Subcutaneous adipose tissue (tissue), 4 donors: Measurements from ENCODE around the gene SAP30L. TPM values are rescaled to one million over a fixed set of nuclear protein-coding genes. Genes with fewer than 3 reads are reported as not detected.

Source experiments
- total RNA-seq, 4 donors: library from RNA; depleted of rRNA; stranded (reverse); fragments of >200 nt; gene quantifications; one replicate each; pipeline ENCODE4 v1.1.0, GENCODE V29; 2016
- TF ChIP-seq, protein P1 (sequence below): fragments of 450-650 bp; IDR thresholded peaks from one replicate; pipeline ENCODE4 v1.5.1; 2016; ENCODE audit warnings: low read depth, mild to moderate bottlenecking, control low read depth, antibody characterized with exemption, moderate library complexity

Gene SAP30L
- total RNA-seq, 4 donors from 2014 or later: 22.2 to 43.6 (median 27.6) TPM

DNA sequence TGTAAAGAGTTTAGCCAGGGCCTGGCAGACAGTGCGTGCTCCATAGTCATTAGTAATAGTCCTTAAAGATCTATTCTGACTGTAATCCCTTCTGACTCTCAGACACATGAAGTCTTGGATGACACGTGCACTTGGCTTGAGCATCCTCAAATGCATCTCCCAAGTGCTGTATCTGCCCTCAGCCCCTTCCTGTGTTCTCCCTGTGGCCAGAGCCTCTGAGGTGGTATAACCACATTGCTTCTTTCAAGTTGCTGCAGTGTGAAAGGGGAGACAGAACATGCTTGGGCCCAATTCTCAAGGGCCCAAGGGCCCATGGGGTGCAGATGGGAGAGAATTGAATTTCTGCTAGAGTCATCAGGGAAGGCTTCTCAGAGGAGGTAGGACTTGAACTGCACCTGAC is 62.3 kb downstream of the SAP30L start:
- TF ChIP-seq, protein P1, sequence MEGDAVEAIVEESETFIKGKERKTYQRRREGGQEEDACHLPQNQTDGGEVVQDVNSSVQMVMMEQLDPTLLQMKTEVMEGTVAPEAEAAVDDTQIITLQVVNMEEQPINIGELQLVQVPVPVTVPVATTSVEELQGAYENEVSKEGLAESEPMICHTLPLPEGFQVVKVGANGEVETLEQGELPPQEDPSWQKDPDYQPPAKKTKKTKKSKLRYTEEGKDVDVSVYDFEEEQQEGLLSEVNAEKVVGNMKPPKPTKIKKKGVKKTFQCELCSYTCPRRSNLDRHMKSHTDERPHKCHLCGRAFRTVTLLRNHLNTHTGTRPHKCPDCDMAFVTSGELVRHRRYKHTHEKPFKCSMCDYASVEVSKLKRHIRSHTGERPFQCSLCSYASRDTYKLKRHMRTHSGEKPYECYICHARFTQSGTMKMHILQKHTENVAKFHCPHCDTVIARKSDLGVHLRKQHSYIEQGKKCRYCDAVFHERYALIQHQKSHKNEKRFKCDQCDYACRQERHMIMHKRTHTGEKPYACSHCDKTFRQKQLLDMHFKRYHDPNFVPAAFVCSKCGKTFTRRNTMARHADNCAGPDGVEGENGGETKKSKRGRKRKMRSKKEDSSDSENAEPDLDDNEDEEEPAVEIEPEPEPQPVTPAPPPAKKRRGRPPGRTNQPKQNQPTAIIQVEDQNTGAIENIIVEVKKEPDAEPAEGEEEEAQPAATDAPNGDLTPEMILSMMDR: no peak

DNA sequence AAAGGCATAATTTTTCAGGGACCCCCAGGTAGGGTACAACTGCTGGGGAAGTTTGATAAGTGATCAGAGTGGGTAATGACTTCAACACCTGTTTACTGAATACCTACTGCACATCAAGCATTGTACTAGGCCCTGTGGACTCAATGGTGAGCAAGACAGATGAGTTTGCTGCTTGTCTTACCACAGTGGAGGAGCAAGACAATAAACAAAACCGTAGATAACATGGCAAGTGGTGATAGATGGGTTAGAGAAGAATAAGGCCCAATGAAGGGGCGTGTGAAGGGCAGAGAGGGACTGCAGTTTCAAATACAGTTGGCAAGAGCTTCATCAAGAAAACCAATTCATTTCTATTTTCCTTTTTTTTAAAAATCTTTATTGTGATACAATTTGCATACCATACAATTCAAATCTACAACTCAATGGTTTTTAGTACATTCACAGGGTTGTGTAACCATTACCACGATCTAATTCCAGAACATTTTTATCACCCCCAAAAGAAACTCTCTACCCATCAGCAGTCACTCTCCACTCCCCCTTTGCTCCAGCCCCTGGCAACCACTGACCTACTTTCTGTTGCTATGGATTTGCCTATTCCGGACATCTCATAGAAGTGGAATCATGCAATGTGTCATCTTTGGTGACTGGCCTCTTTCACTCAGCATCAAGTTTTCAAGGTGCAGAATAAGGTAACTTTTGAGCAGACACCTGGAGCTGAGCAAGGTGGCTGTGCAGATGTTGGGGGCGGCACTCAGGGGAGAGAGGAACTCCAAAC is 64.2 kb downstream of the SAP30L start:
- TF ChIP-seq, protein P1: no peak

Other genes starting within 250 kb of the SAP30L start
- gene HAND1, start 32.2 kb downstream of the SAP30L start, total RNA-seq: not detected